B cell (primary cell): ENCODE data around the gene MAPK9.

Source experiments
- EZH2 ChIP-seq: IDR thresholded peaks from 2 replicates; pipeline ENCODE4 v1.6.1; 2012; ENCODE audit warnings: borderline replicate concordance, low read depth, mild to moderate bottlenecking, moderate library complexity, low read length; ENCODE audit not compliant: insufficient read depth, poor library complexity, severe bottlenecking
- TF ChIP-seq, protein P1 (sequence below): fragments of 200-600 bp; IDR thresholded peaks from one replicate; pipeline ENCODE4 v1.8.0; 2022; ENCODE audit warnings: antibody characterized with exemption, mild to moderate bottlenecking

- TF ChIP-seq, protein P1, sequence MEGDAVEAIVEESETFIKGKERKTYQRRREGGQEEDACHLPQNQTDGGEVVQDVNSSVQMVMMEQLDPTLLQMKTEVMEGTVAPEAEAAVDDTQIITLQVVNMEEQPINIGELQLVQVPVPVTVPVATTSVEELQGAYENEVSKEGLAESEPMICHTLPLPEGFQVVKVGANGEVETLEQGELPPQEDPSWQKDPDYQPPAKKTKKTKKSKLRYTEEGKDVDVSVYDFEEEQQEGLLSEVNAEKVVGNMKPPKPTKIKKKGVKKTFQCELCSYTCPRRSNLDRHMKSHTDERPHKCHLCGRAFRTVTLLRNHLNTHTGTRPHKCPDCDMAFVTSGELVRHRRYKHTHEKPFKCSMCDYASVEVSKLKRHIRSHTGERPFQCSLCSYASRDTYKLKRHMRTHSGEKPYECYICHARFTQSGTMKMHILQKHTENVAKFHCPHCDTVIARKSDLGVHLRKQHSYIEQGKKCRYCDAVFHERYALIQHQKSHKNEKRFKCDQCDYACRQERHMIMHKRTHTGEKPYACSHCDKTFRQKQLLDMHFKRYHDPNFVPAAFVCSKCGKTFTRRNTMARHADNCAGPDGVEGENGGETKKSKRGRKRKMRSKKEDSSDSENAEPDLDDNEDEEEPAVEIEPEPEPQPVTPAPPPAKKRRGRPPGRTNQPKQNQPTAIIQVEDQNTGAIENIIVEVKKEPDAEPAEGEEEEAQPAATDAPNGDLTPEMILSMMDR: no peak
- no peak for TF ChIP-seq EZH2
These were observed 47.8 kb upstream of the MAPK9 start for GRCh38 chr5:180339583-180340183.
